Measurements from ENCODE around the gene PACSIN1. TPM values are rescaled to one million over a fixed set of nuclear protein-coding genes. Genes with fewer than 3 reads are reported as not detected.
A peak's percentile ranks its signal among the peaks of the same experiment; 100 is the strongest.

Gene PACSIN1
- total RNA-seq, 2 experiments from 2014 or later: 0.07 to 0.14 TPM

- no peak overlapping the region for H3K4me3 Mint-ChIP-seq
- ChIA-PET CTCF (interaction anchor here (1.0 to 5.8 kb wide), 2 partner anchors 35 to 152 kb away, joined by 4 to 106 read pairs; no protein-coding TSS in a partner anchor), POLR2A (no interaction called here)
- intact Hi-C loops (cut with DNase I, micrococcal nuclease): no loop called here
- no peak for ATAC-seq
- no peaks in the 10 kb centered on the region for H3K9me3 Mint-ChIP-seq (ENCODE audit: low read depth)
- no peaks in the 10 kb centered on the region for H3K36me3 Mint-ChIP-seq (ENCODE audit: low read depth)
- no peaks in the 10 kb centered on the region for H3K4me1 Mint-ChIP-seq
- H3K27me3 Mint-ChIP-seq: no peaks in the 10 kb centered on the region
- no peak for DNase-seq
- H3K27ac Mint-ChIP-seq: no peak overlapping the region
Measured at GRCh38 chr6:34457742-34458735, 7.8 kb upstream of the PACSIN1 start.

GRCh38 chr6:34459899-34460593 lies 5.8 kb upstream of the PACSIN1 start:
- DNase-seq (peak; percentile 73), ATAC-seq (peak; percentile 84)
- POLR2A ChIA-PET: interaction anchor here (0.7 to 1.7 kb wide), 3 partner anchors 32 to 1340 kb away, joined by 3 to 7 read pairs (median 3); no protein-coding TSS in a partner anchor
- Mint-ChIP-seq H3K27me3 (peaks cover 3% of the 10 kb centered on the region), H3K36me3 (ENCODE audit: low read depth) (no peaks in the 10 kb centered on the region), H3K27ac (no peak overlapping the region), H3K4me3 (no peak overlapping the region), H3K9me3 (ENCODE audit: low read depth) (no peaks in the 10 kb centered on the region), H3K4me1 (no peaks in the 10 kb centered on the region)
- CTCF ChIA-PET: interaction anchor here (0.6 to 5.8 kb wide), 29 partner anchors 11 to 1969 kb away, joined by 3 to 106 read pairs (median 4); no protein-coding TSS in a partner anchor
- intact Hi-C loops (cut with DNase I, micrococcal nuclease): loop anchor here (1.0 to 5.0 kb wide), 5 partner anchors 67 to 682 kb away; partner anchors contain the start of genes SNRPC (in 1 of the 2) and TCP11 (in 1 of the 2)

- intact Hi-C loops (cut with DNase I, micrococcal nuclease): loop anchor here (1.0 to 5.0 kb wide), 5 partner anchors 66 to 681 kb away; partner anchors contain the start of genes SNRPC (in 1 of the 2) and TCP11 (in 1 of the 2)
- no peak for ATAC-seq
- H3K27me3 Mint-ChIP-seq: peaks cover 10% of the 10 kb centered on the region
- ChIA-PET CTCF (interaction anchor here (0.6 to 5.8 kb wide), 22 partner anchors 11 to 1968 kb away, joined by 3 to 106 read pairs (median 4); no protein-coding TSS in a partner anchor), POLR2A (interaction anchor here (0.7 to 1.7 kb wide), 3 partner anchors 33 to 1339 kb away, joined by 3 to 7 read pairs (median 3); no protein-coding TSS in a partner anchor)
- H3K36me3 Mint-ChIP-seq (ENCODE audit: low read depth): no peaks in the 10 kb centered on the region
- H3K4me3 Mint-ChIP-seq: no peak overlapping the region
- peaks cover 4% of the 10 kb centered on the region for H3K4me1 Mint-ChIP-seq
- H3K9me3 Mint-ChIP-seq (ENCODE audit: low read depth): no peaks in the 10 kb centered on the region
- DNase-seq: no peak
- H3K27ac Mint-ChIP-seq: no peak overlapping the region
Measured at GRCh38 chr6:34460796-34461507, 4.9 kb upstream of the PACSIN1 start.

- no peak for ATAC-seq
- Mint-ChIP-seq H3K4me1 (peaks cover 4% of the 10 kb centered on the region), H3K4me3 (no peak overlapping the region), H3K9me3 (ENCODE audit: low read depth) (no peaks in the 10 kb centered on the region), H3K27me3 (peaks cover 13% of the 10 kb centered on the region), H3K36me3 (ENCODE audit: low read depth) (no peaks in the 10 kb centered on the region), H3K27ac (no peak overlapping the region)
- POLR2A ChIA-PET: no interaction called here
- intact Hi-C loops (cut with DNase I, micrococcal nuclease): loop anchor here in 1 of 2 experiments (5.0 kb wide), 1 partner anchor 680 kb away; the partner anchor contains the start of gene TCP11
- no peak for DNase-seq
- CTCF ChIA-PET: interaction anchor here (0.6 to 5.8 kb wide), 3 partner anchors 148 to 678 kb away, joined by 4 to 106 read pairs (median 4); no protein-coding TSS in a partner anchor
Measured at GRCh38 chr6:34462010-34462409, 3.9 kb upstream of the PACSIN1 start.

GRCh38 chr6:34462551-34462971 lies 3.3 kb upstream of the PACSIN1 start:
- POLR2A ChIA-PET: no interaction called here
- no peak overlapping the region for H3K27ac Mint-ChIP-seq
- intact Hi-C loops (cut with DNase I, micrococcal nuclease): loop anchor here in 1 of 2 experiments (5.0 kb wide), 1 partner anchor 680 kb away; the partner anchor contains the start of gene TCP11
- ATAC-seq (no peak), DNase-seq (no peak)
- no peaks in the 10 kb centered on the region for H3K36me3 Mint-ChIP-seq (ENCODE audit: low read depth)
- H3K27me3 Mint-ChIP-seq: peaks cover 15% of the 10 kb centered on the region
- peaks cover 4% of the 10 kb centered on the region for H3K4me1 Mint-ChIP-seq
- H3K4me3 Mint-ChIP-seq: no peak overlapping the region
- CTCF ChIA-PET: interaction anchor here (0.5 to 5.8 kb wide), 5 partner anchors 13 to 677 kb away, joined by 3 to 106 read pairs (median 4); no protein-coding TSS in a partner anchor
- no peaks in the 10 kb centered on the region for H3K9me3 Mint-ChIP-seq (ENCODE audit: low read depth)

- H3K9me3 Mint-ChIP-seq (ENCODE audit: low read depth): no peaks in the 10 kb centered on the region
- no peak for DNase-seq
- no peak overlapping the region for H3K27ac Mint-ChIP-seq
- H3K36me3 Mint-ChIP-seq (ENCODE audit: low read depth): no peaks in the 10 kb centered on the region
- peaks cover 4% of the 10 kb centered on the region for H3K4me1 Mint-ChIP-seq
- H3K27me3 Mint-ChIP-seq: peaks cover 15% of the 10 kb centered on the region
- POLR2A ChIA-PET: no interaction called here
- CTCF ChIA-PET: interaction anchor here (0.8 to 5.8 kb wide), 3 partner anchors 12 to 677 kb away, joined by 4 to 106 read pairs (median 4); no protein-coding TSS in a partner anchor
- H3K4me3 Mint-ChIP-seq: no peak overlapping the region
- no peak for ATAC-seq
- intact Hi-C loops (cut with DNase I, micrococcal nuclease): loop anchor here in 1 of 2 experiments (5.0 kb wide), 1 partner anchor 679 kb away; the partner anchor contains the start of gene TCP11
Measured at GRCh38 chr6:34463299-34463698, 2.6 kb upstream of the PACSIN1 start.

GRCh38 chr6:34463849-34464248 lies 2.0 kb upstream of the PACSIN1 start:
- peaks cover 15% of the 10 kb centered on the region for H3K27me3 Mint-ChIP-seq
- no peak overlapping the region for H3K27ac Mint-ChIP-seq
- intact Hi-C loops (cut with DNase I, micrococcal nuclease): loop anchor here in 1 of 2 experiments (5.0 kb wide), 1 partner anchor 678 kb away; the partner anchor contains the start of gene TCP11
- peaks cover 4% of the 10 kb centered on the region for H3K4me1 Mint-ChIP-seq
- no peaks in the 10 kb centered on the region for H3K9me3 Mint-ChIP-seq (ENCODE audit: low read depth)
- POLR2A ChIA-PET: no interaction called here
- no peak for DNase-seq
- no peak overlapping the region for H3K4me3 Mint-ChIP-seq
- CTCF ChIA-PET: interaction anchor here (5.8 kb wide), 1 partner anchor 147 kb away, joined by 106 read pairs; no protein-coding TSS in a partner anchor
- no peaks in the 10 kb centered on the region for H3K36me3 Mint-ChIP-seq (ENCODE audit: low read depth)
- no peak for ATAC-seq

GRCh38 chr6:34466242-34467185 lies 638 bp downstream of the PACSIN1 start:
- ChIA-PET CTCF (interaction anchor here (0.5 to 1.2 kb wide), 3 partner anchors 94 to 543 kb away, joined by 3 to 4 read pairs (median 3); no protein-coding TSS in a partner anchor), POLR2A (no interaction called here)
- intact Hi-C loops (cut with DNase I, micrococcal nuclease): no loop called here
- no peaks in the 10 kb centered on the region for H3K9me3 Mint-ChIP-seq (ENCODE audit: low read depth)
- peaks cover 4% of the 10 kb centered on the region for H3K4me1 Mint-ChIP-seq
- DNase-seq (no peak), ATAC-seq (no peak)
- H3K27ac Mint-ChIP-seq: no peak overlapping the region
- peaks cover 15% of the 10 kb centered on the region for H3K27me3 Mint-ChIP-seq
- H3K36me3 Mint-ChIP-seq (ENCODE audit: low read depth): no peaks in the 10 kb centered on the region
- H3K4me3 Mint-ChIP-seq: no peak overlapping the region

- CTCF ChIA-PET: interaction anchor here (0.5 to 1.1 kb wide), 3 partner anchors 14 to 54 kb away, joined by 3 to 4 read pairs (median 3); no protein-coding TSS in a partner anchor
- no peak overlapping the region for H3K27ac Mint-ChIP-seq
- H3K36me3 Mint-ChIP-seq (ENCODE audit: low read depth): no peaks in the 10 kb centered on the region
- intact Hi-C loops (cut with DNase I, micrococcal nuclease): no loop called here
- H3K4me1 Mint-ChIP-seq: peaks cover 4% of the 10 kb centered on the region
- POLR2A ChIA-PET: no interaction called here
- no peaks in the 10 kb centered on the region for H3K9me3 Mint-ChIP-seq (ENCODE audit: low read depth)
- ATAC-seq: no peak
- H3K4me3 Mint-ChIP-seq: no peak overlapping the region
- peaks cover 13% of the 10 kb centered on the region for H3K27me3 Mint-ChIP-seq
- no peak for DNase-seq
Measured at GRCh38 chr6:34468378-34468892, 2.6 kb downstream of the PACSIN1 start.
